Astrocyte (in vitro differentiated cells and primary cell): ENCODE measurements around the gene NDUFS8. TPM values are rescaled to one million over a fixed set of nuclear protein-coding genes. Genes with fewer than 3 reads are reported as not detected.

Experiments used
- DNase-seq: peaks from one replicate; pipeline ENCODE4 v3.0.0-alpha.2; 2010; ENCODE audit warnings: low read depth
- FAIRE-seq: peaks from 2 replicates; lab custom pipeline; 2011; peaks lifted over from hg19 to GRCh38; lab: Jason Lieb, UNC
- H2AFZ ChIP-seq: 2 replicates; pipeline ENCODE4 v1.6.0; 2012; ENCODE audit warnings: low read depth, low read length, inconsistent platforms
- H3K27ac ChIP-seq: 2 replicates; pipeline ENCODE4 v1.5.1; 2011; ENCODE audit warnings: low read depth, low read length, inconsistent platforms
- H3K27me3 ChIP-seq: 2 replicates; pipeline ENCODE4 v1.6.0; 2011; ENCODE audit warnings: low read length, inconsistent platforms; ENCODE audit not compliant: insufficient read depth
- H3K36me3 ChIP-seq: 2 replicates; pipeline ENCODE4 v1.5.1; 2011; ENCODE audit warnings: low read length, inconsistent platforms; ENCODE audit not compliant: insufficient read depth
- H3K4me1 ChIP-seq: 2 replicates; pipeline ENCODE4 v1.5.1; 2011; ENCODE audit warnings: low read length, inconsistent platforms; ENCODE audit not compliant: insufficient read depth
- H3K4me2 ChIP-seq: 2 replicates; pipeline ENCODE4 v1.6.0; 2012; ENCODE audit warnings: low read length, inconsistent platforms
- H3K4me3 ChIP-seq: 2 replicates; pipeline ENCODE4 v1.5.1; 2011; ENCODE audit warnings: low read depth, mild to moderate bottlenecking, low read length, inconsistent platforms; ENCODE audit not compliant: insufficient read depth
- H3K79me2 ChIP-seq: 2 replicates; pipeline ENCODE4 v1.6.0; 2012; ENCODE audit warnings: mild to moderate bottlenecking, low read length, inconsistent platforms; ENCODE audit not compliant: insufficient read depth
- H3K9ac ChIP-seq: 2 replicates; pipeline ENCODE4 v1.6.0; 2012; ENCODE audit warnings: mild to moderate bottlenecking, low read length, inconsistent platforms
- H3K9me3 ChIP-seq: 2 replicates; pipeline ENCODE4 v1.5.1; 2012; ENCODE audit warnings: low read depth, mild to moderate bottlenecking, low read length, inconsistent platforms; ENCODE audit not compliant: insufficient read depth
- H4K20me1 ChIP-seq: 2 replicates; pipeline ENCODE4 v1.6.0; 2012; ENCODE audit warnings: low read length, inconsistent platforms; ENCODE audit not compliant: insufficient read depth
- H3K27ac Mint-ChIP-seq: one replicate; pipeline ENCODE4 v1.8.0; 2021; ENCODE audit warnings: mild to moderate bottlenecking, mixed read lengths; ENCODE audit not compliant: unreplicated experiment
- H3K27me3 Mint-ChIP-seq: one replicate; pipeline ENCODE4 v1.8.0; 2021; ENCODE audit warnings: low read depth, mixed read lengths; ENCODE audit not compliant: unreplicated experiment
- H3K36me3 Mint-ChIP-seq: one replicate; pipeline ENCODE4 v1.8.0; 2021; ENCODE audit warnings: low read depth, mixed read lengths; ENCODE audit not compliant: unreplicated experiment
- H3K4me1 Mint-ChIP-seq: one replicate; pipeline ENCODE4 v1.8.0; 2021; ENCODE audit warnings: low read depth, mixed read lengths; ENCODE audit not compliant: unreplicated experiment
- H3K4me3 Mint-ChIP-seq: one replicate; pipeline ENCODE4 v1.8.0; 2021; ENCODE audit warnings: mild to moderate bottlenecking, moderate library complexity, mixed read lengths; ENCODE audit not compliant: unreplicated experiment
- H3K9me3 Mint-ChIP-seq: one replicate; pipeline ENCODE4 v1.8.0; 2021; ENCODE audit warnings: mild to moderate bottlenecking, mixed read lengths; ENCODE audit not compliant: unreplicated experiment
- CTCF ChIP-seq: IDR thresholded peaks from 2 replicates; pipeline ENCODE4 v1.5.1; 2011; ENCODE audit warnings: low read depth, mild to moderate bottlenecking, inconsistent platforms, low read length, moderate library complexity; ENCODE audit not compliant: insufficient read depth
- EZH2 ChIP-seq: IDR thresholded peaks from 2 replicates; pipeline ENCODE4 v1.6.1; 2012; ENCODE audit warnings: mild to moderate bottlenecking, low read length, inconsistent platforms; ENCODE audit not compliant: insufficient read depth
- total RNA-seq: library from RNA; stranded (reverse); gene quantifications from 2 replicates; pipeline ENCODE4 v1.2.1, GENCODE V29; 2021

NDUFS8 gene
- total RNA-seq, 1 donor from 2014 or later: 159 TPM

DNA sequence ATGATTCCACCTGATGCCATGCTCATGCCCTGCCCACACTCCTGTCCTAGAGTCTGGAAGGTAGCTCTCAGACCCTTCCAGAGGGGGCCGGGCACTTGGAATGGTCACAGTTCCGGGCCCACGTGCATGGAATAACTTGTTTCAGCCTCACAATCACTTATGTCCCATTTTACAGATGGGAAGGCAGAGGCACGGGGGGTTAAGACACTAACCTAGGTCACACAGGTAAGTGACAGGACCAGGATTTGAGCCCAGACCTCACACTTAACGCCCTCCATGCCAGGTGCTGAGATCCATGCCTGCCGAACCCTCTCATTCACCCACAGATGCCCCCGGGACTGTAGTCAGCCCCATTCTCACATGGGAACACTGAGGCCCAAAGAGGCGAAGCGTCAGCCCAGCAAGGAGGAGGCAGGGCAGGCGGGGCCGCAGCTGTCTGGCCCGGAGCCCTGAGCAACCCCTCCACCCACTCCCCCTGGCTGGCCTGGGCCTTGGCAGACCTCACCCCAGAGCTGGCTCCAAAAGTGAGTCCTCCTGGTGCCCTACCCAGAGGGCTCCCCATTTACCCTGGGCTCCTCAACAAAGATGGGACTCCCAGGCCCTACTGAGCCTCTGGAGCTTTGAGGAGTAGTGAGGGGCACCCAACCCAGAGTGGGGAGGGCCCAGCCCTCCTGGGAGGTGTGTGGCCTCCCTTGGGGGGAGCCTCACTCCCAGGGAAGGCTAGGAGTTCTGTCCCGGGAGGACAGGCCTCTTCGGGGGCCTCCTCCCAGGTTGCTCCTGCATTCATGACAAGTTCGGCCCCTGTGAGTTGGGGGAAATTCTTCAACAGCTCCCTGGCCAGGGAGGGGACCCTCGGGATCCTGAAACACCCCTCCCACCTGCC is 22.7 kb upstream of the NDUFS8 start:
- Histone ChIP-seq H3K36me3 (no peaks in the 10 kb centered on the region), H3K9ac (no peak overlapping the region), H2AFZ (no peak overlapping the region), H3K79me2 (peaks cover 15% of the 10 kb centered on the region), H3K9me3 (no peaks in the 10 kb centered on the region), H3K4me2 (no peak overlapping the region), H3K27me3 (no peaks in the 10 kb centered on the region), H3K4me3 (no peak overlapping the region), H4K20me1 (no peaks in the 10 kb centered on the region), H3K4me1 (peaks cover 35% of the 10 kb centered on the region), H3K27ac (no peak overlapping the region)
- H3K4me1 Mint-ChIP-seq: peaks cover 12% of the 10 kb centered on the region
- no peak for DNase-seq
- H3K27me3 Mint-ChIP-seq: peaks cover 12% of the 10 kb centered on the region
- peaks cover 2% of the 10 kb centered on the region for H3K36me3 Mint-ChIP-seq
- H3K27ac Mint-ChIP-seq: no peak overlapping the region
- H3K4me3 Mint-ChIP-seq: no peak overlapping the region
- TF ChIP-seq CTCF: no peak
- TF ChIP-seq EZH2: no peak
- no peaks in the 10 kb centered on the region for H3K9me3 Mint-ChIP-seq
- FAIRE-seq: no peak

- Histone ChIP-seq H3K27me3 (no peaks in the 10 kb centered on the region), H3K4me1 (peaks cover 45% of the 10 kb centered on the region), H3K79me2 (peaks cover 16% of the 10 kb centered on the region), H3K9ac (peak overlapping the region; percentile 80), H3K4me2 (no peak overlapping the region), H3K27ac (no peak overlapping the region), H3K4me3 (no peak overlapping the region), H3K36me3 (no peaks in the 10 kb centered on the region), H4K20me1 (no peaks in the 10 kb centered on the region), H2AFZ (peak overlapping the region; percentile 10), H3K9me3 (no peaks in the 10 kb centered on the region)
- peaks cover 16% of the 10 kb centered on the region for H3K4me1 Mint-ChIP-seq
- no peak overlapping the region for H3K27ac Mint-ChIP-seq
- DNase-seq: no peak
- no peak for FAIRE-seq
- no peaks in the 10 kb centered on the region for H3K9me3 Mint-ChIP-seq
- peak overlapping the region; percentile 70 for H3K4me3 Mint-ChIP-seq
- H3K36me3 Mint-ChIP-seq: peaks cover 2% of the 10 kb centered on the region
- no peak for TF ChIP-seq EZH2
- H3K27me3 Mint-ChIP-seq: peaks cover 12% of the 10 kb centered on the region
These were observed 21.8 kb upstream of the NDUFS8 start for GRCh38 chr11:68008381-68009337.

- no peak for FAIRE-seq
- peak overlapping the region; percentile 88 for H3K4me2 ChIP-seq
- H3K9ac ChIP-seq: peak overlapping the region; percentile 80
These were observed 20.9 kb upstream of the NDUFS8 start for GRCh38 chr11:68009391-68010089.

More at GRCh38 chr11:68009391-68010089, 20.9 kb upstream of the NDUFS8 start:
- peaks cover 53% of the 10 kb centered on the region for H3K4me1 ChIP-seq
- no peaks in the 10 kb centered on the region for H4K20me1 ChIP-seq
- TF ChIP-seq EZH2 (no peak), CTCF (peak; percentile 19)
- peaks cover 21% of the 10 kb centered on the region for H3K4me1 Mint-ChIP-seq
- no peaks in the 10 kb centered on the region for H3K9me3 ChIP-seq
- no peaks in the 10 kb centered on the region for H3K9me3 Mint-ChIP-seq
- peaks cover 16% of the 10 kb centered on the region for H3K79me2 ChIP-seq
- H3K36me3 Mint-ChIP-seq: peaks cover 4% of the 10 kb centered on the region
- H3K27me3 Mint-ChIP-seq: peaks cover 12% of the 10 kb centered on the region
- H3K36me3 ChIP-seq: no peaks in the 10 kb centered on the region
- no peak overlapping the region for H3K4me3 ChIP-seq
- DNase-seq: no peak
- no peaks in the 10 kb centered on the region for H3K27me3 ChIP-seq
- no peak overlapping the region for H3K27ac Mint-ChIP-seq
- peak overlapping the region; percentile 81 for H2AFZ ChIP-seq
- peak overlapping the region; percentile 96 for H3K27ac ChIP-seq
- H3K4me3 Mint-ChIP-seq: peak overlapping the region; percentile 70
